SK-N-SH treated with all-trans-retinoic acid at 6 μM for 48 hours (cell line): ENCODE measurements around the gene NCKAP5.

Source experiments
- OSR1 ChIP-seq: fragments of 250-450 bp; sonication (Bioruptor Pico); IDR thresholded peaks from 2 replicates; pipeline ENCODE4 v1.8.0; 2022; ENCODE audit warnings: moderate library complexity, mild to moderate bottlenecking, inconsistent platforms
- TOX ChIP-seq: fragments of 250-450 bp; sonication (Bioruptor Pico); IDR thresholded peaks from 2 replicates; pipeline ENCODE4 v1.8.0; 2021; ENCODE audit warnings: mild to moderate bottlenecking, moderate library complexity, borderline replicate concordance
- ZNF565 ChIP-seq: fragments of 450-650 bp; formaldehyde crosslinking; conservative IDR thresholded peaks from 2 replicates; pipeline ENCODE4 v1.5.0; 2020; ENCODE audit warnings: low read depth, mild to moderate bottlenecking, moderate library complexity

- TF ChIP-seq ZNF565 (CRISPR knock-in tag) (no peak), TOX (CRISPR knock-in tag) (no peak), OSR1 (CRISPR knock-in tag) (no peak)
These were observed 784.4 kb downstream of the NCKAP5 start for GRCh38 chr2:132783883-132784282.
